Measurements from ENCODE around the gene UBB.

DNA sequence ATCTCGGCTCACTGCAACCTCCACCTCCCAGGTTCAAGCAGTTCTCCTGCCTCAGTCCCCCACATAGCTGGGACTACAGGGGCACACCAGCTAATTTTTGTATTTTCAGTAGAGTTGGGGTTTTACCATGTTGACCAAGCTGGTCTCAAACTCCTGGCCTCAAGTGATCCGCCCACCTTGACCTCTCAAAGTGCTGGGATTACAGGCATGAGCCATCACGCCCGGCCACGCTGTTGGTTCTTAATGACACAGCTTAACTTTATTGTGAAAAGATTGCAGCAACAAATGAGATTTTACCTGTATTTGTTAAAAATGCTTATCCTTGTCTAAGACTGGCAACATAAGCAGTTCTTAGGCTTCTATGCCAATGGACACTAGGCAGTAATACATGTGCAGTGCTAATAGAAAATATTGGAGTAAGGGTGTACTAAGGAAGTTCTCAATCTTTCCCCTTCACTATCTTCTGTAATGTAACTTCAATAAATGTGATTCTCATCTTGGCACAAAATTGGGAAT is 2.9 kb downstream of the UBB start:
- TF ChIP-seq, protein P1, sequence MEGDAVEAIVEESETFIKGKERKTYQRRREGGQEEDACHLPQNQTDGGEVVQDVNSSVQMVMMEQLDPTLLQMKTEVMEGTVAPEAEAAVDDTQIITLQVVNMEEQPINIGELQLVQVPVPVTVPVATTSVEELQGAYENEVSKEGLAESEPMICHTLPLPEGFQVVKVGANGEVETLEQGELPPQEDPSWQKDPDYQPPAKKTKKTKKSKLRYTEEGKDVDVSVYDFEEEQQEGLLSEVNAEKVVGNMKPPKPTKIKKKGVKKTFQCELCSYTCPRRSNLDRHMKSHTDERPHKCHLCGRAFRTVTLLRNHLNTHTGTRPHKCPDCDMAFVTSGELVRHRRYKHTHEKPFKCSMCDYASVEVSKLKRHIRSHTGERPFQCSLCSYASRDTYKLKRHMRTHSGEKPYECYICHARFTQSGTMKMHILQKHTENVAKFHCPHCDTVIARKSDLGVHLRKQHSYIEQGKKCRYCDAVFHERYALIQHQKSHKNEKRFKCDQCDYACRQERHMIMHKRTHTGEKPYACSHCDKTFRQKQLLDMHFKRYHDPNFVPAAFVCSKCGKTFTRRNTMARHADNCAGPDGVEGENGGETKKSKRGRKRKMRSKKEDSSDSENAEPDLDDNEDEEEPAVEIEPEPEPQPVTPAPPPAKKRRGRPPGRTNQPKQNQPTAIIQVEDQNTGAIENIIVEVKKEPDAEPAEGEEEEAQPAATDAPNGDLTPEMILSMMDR (IDR thresholded peaks at IDR 0.05; ENCODE audit: poor library complexity), result no peak
- no peak for TF ChIP-seq EZH2 (IDR thresholded peaks at IDR 0.05; ENCODE audit: borderline replicate concordance)

Data from hepatocyte (in vitro differentiated cells).